Frontal cortex (tissue), 4 donors: ENCODE results near the gene RNF7. TPM values are rescaled to one million over a fixed set of nuclear protein-coding genes. Genes with fewer than 3 reads are reported as not detected.
"Not testable (repeated sequence)": the region's sequence is repeated elsewhere in the genome, so short reads cannot be mapped to it uniquely, and the experiment has no call there.

Experiments used
- DNase-seq, 2 donors: peaks; one replicate each; pipeline ENCODE4 v3.0.0; 2012; ENCODE audit warnings: low spot score in 2 of 2
- FAIRE-seq: peaks from 2 replicates; lab custom pipeline; 2012; peaks lifted over from hg19 to GRCh38; lab: Jason Lieb, UNC
- total RNA-seq: library from RNA; depleted of rRNA; stranded (reverse); fragments of >200 nt; gene quantifications from one replicate; pipeline ENCODE4 v1.2.3, GENCODE V29; 2014
- donor health status: control.
- donor health status: control.
- donor health status: control.

Gene RNF7
- total RNA-seq, 1 donor from 2014 or later: 39.9 TPM

GRCh38 chr3:141773676-141774075 lies 35.6 kb downstream of the RNF7 start:
- FAIRE-seq (no peak), DNase-seq (no peak)

GRCh38 chr3:141776376-141776775 lies 38.3 kb downstream of the RNF7 start:
- no peak for FAIRE-seq
- no peak for DNase-seq

- FAIRE-seq: no peak
Measured at GRCh38 chr3:141776885-141777284, 38.8 kb downstream of the RNF7 start.

GRCh38 chr3:141777957-141778813 lies 40.1 kb downstream of the RNF7 start:
- FAIRE-seq (no peak), DNase-seq (no peak)

More at GRCh38 chr3:141776885-141777284, 38.8 kb downstream of the RNF7 start:
- no peak for DNase-seq

- no peak for DNase-seq
- FAIRE-seq: no peak
Measured at GRCh38 chr3:141779667-141780066, 41.6 kb downstream of the RNF7 start.

- DNase-seq (no peak), FAIRE-seq (no peak)
Measured at GRCh38 chr3:141782386-141782932, 44.4 kb downstream of the RNF7 start.

GRCh38 chr3:141783632-141784031 lies 45.5 kb downstream of the RNF7 start:
- no peak for DNase-seq
- no peak for FAIRE-seq

GRCh38 chr3:141784096-141784495 lies 46.0 kb downstream of the RNF7 start:
- FAIRE-seq (no peak), DNase-seq (no peak)

- FAIRE-seq (no peak), DNase-seq (no peak)
Measured at GRCh38 chr3:141784531-141784930, 46.4 kb downstream of the RNF7 start.

GRCh38 chr3:141788149-141788548 lies 50.1 kb downstream of the RNF7 start:
- FAIRE-seq: no peak
- no peak for DNase-seq

- FAIRE-seq: not testable (repeated sequence)
Measured at GRCh38 chr3:141788750-141789149, 50.7 kb downstream of the RNF7 start.

GRCh38 chr3:141789281-141789680 lies 51.2 kb downstream of the RNF7 start:
- FAIRE-seq (no peak), DNase-seq (no peak)

More at GRCh38 chr3:141788750-141789149, 50.7 kb downstream of the RNF7 start:
- not testable (repeated sequence) for DNase-seq

GRCh38 chr3:141790171-141790570 lies 52.1 kb downstream of the RNF7 start:
- no peak for FAIRE-seq
- no peak for DNase-seq

- FAIRE-seq (no peak), DNase-seq (no peak)
Measured at GRCh38 chr3:141792495-141792894, 54.4 kb downstream of the RNF7 start.

- FAIRE-seq (no peak), DNase-seq (no peak)
Measured at GRCh38 chr3:141793476-141794260, 55.6 kb downstream of the RNF7 start.

- no peak for DNase-seq
Measured at GRCh38 chr3:141795276-141795675, 57.2 kb downstream of the RNF7 start.

GRCh38 chr3:141795741-141796080 lies 57.6 kb downstream of the RNF7 start:
- FAIRE-seq (no peak), DNase-seq (no peak)

More at GRCh38 chr3:141795276-141795675, 57.2 kb downstream of the RNF7 start:
- FAIRE-seq: no peak

GRCh38 chr3:141796081-141796888 lies 58.2 kb downstream of the RNF7 start:
- no peak for FAIRE-seq
- DNase-seq: no peak
